ENCODE data around the gene FBXL7. TPM values are rescaled to one million over a fixed set of nuclear protein-coding genes. Genes with fewer than 3 reads are reported as not detected.

FBXL7 gene
- total RNA-seq, 1 experiment from 2014 or later = not detected

DNA sequence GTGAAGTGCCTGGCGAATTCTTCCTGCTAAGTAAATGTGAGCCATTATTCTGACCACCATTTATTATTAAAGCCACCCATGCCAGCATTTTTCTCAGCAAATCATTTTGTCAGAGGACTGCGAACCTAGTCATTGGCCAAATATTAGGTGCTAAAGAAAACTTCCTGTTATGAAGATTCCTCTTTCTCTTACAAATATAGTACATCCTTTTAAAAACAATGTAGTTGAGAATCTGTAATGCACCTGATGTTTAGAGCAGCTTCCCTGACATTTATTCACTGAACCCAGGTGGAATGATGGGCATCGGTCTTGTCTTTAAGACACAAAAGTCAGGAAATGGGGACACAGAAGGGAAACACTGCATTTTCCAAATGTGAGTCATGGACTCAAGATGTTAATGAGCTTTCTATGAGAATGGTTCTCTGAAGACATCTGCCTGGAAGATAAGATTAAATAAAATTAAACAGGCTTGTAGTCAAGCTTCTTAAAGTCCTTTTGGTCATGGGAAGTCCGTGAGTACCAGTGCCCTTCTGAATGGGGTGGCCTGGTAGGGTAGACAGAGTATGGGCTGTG lies 290.6 kb downstream of the FBXL7 start:
- CTCF ChIA-PET = no interaction called here
- intact Hi-C loops (cut with micrococcal nuclease; ENCODE audit: unreplicated experiment) = loop anchor here (5.0 kb wide), 1 partner anchor 683 kb away; no protein-coding TSS in a partner anchor
- in situ Hi-C loops (cut with HindIII; ENCODE audit: low pct_unique_long_range_greater_than_20kb, low sequenced_read_pairs) = no loop called here

GRCh38 chr5:15791274-15791673 lies 291.3 kb downstream of the FBXL7 start:
- in situ Hi-C loops (cut with HindIII; ENCODE audit: low pct_unique_long_range_greater_than_20kb, low sequenced_read_pairs) = no loop called here
- Histone ChIP-seq H3K27me3 (ENCODE audit: control insufficient read depth, insufficient read depth, low read length) (no peaks in the 10 kb centered on the region; the same call in 1 of the 2 replicates), H3K4me1 (ENCODE audit: control insufficient read depth, insufficient read depth, low read length) (no peaks in the 10 kb centered on the region), H3K27ac (ENCODE audit: low read length) (no peak overlapping the region), H3K36me3 (ENCODE audit: control insufficient read depth, insufficient read depth, low read length) (no peaks in the 10 kb centered on the region), H3K9me3 (ENCODE audit: control insufficient read depth, insufficient read depth, low read depth, low read length) (0 out of 2 replicates have a peak, but pooled peaks cover 3% of the 10 kb centered on the region), H3K4me3 (ENCODE audit: low read depth in 2 of 2, low read length in 2 of 2) (no peak overlapping the region)
- BruUV-seq (replicated peaks) = no TSS peak
- TF ChIP-seq CTCF (IDR thresholded peaks at IDR 0.05) (no peak), POLR2AphosphoS5 (IDR thresholded peaks at IDR 0.05; ENCODE audit: low read depth, low read length) (no peak), SIN3A (IDR thresholded peaks at IDR 0.05; ENCODE audit: borderline replicate concordance, insufficient read depth, low read depth, low read length) (no peak), TCF7L2 (IDR thresholded peaks at IDR 0.05; ENCODE audit: low read depth, low read length) (no peak)
- TF ChIP-seq, protein P1, sequence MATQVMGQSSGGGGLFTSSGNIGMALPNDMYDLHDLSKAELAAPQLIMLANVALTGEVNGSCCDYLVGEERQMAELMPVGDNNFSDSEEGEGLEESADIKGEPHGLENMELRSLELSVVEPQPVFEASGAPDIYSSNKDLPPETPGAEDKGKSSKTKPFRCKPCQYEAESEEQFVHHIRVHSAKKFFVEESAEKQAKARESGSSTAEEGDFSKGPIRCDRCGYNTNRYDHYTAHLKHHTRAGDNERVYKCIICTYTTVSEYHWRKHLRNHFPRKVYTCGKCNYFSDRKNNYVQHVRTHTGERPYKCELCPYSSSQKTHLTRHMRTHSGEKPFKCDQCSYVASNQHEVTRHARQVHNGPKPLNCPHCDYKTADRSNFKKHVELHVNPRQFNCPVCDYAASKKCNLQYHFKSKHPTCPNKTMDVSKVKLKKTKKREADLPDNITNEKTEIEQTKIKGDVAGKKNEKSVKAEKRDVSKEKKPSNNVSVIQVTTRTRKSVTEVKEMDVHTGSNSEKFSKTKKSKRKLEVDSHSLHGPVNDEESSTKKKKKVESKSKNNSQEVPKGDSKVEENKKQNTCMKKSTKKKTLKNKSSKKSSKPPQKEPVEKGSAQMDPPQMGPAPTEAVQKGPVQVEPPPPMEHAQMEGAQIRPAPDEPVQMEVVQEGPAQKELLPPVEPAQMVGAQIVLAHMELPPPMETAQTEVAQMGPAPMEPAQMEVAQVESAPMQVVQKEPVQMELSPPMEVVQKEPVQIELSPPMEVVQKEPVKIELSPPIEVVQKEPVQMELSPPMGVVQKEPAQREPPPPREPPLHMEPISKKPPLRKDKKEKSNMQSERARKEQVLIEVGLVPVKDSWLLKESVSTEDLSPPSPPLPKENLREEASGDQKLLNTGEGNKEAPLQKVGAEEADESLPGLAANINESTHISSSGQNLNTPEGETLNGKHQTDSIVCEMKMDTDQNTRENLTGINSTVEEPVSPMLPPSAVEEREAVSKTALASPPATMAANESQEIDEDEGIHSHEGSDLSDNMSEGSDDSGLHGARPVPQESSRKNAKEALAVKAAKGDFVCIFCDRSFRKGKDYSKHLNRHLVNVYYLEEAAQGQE (IDR thresholded peaks at IDR 0.05; ENCODE audit: insufficient read depth in 1 of 2, low read depth in 2 of 2, low read length in 1 of 2) = no peak
- DNase-seq (ENCODE audit: low read depth, low spot score) (no peak), ATAC-seq (no peak)
- POLR2A ChIA-PET = no interaction called here
- intact Hi-C loops (cut with micrococcal nuclease; ENCODE audit: unreplicated experiment) = loop anchor here (5.0 kb wide), 1 partner anchor 684 kb away; no protein-coding TSS in a partner anchor
- CTCF ChIA-PET = no interaction called here

More for the DNA sequence above, 290.6 kb downstream of the FBXL7 start:
- Histone ChIP-seq H3K4me3 (ENCODE audit: low read depth in 2 of 2, low read length in 2 of 2) (no peak overlapping the region), H3K4me1 (ENCODE audit: control insufficient read depth, insufficient read depth, low read length) (no peaks in the 10 kb centered on the region), H3K36me3 (ENCODE audit: control insufficient read depth, insufficient read depth, low read length) (no peaks in the 10 kb centered on the region), H3K27me3 (ENCODE audit: control insufficient read depth, insufficient read depth, low read length) (no peaks in the 10 kb centered on the region; the same call in 1 of the 2 replicates), H3K27ac (ENCODE audit: low read length) (no peak overlapping the region), H3K9me3 (ENCODE audit: control insufficient read depth, insufficient read depth, low read depth, low read length) (no peaks in the 10 kb centered on the region)
- DNase-seq (ENCODE audit: low read depth, low spot score) (no peak), ATAC-seq (no peak)
- no peak for TF ChIP-seq TCF7L2 (IDR thresholded peaks at IDR 0.05; ENCODE audit: low read depth, low read length)
- TF ChIP-seq, protein P1 (IDR thresholded peaks at IDR 0.05; ENCODE audit: insufficient read depth in 1 of 2, low read depth in 2 of 2, low read length in 1 of 2) = no peak
- TF ChIP-seq SIN3A (IDR thresholded peaks at IDR 0.05; ENCODE audit: borderline replicate concordance, insufficient read depth, low read depth, low read length) = no peak
- TF ChIP-seq POLR2AphosphoS5 (IDR thresholded peaks at IDR 0.05; ENCODE audit: low read depth, low read length) = no peak
- no peak for TF ChIP-seq CTCF (IDR thresholded peaks at IDR 0.05)
- POLR2A ChIA-PET = no interaction called here
- no TSS peak for BruUV-seq (replicated peaks)

All from Panc1 (cell line).